ENCODE results near the gene MYO1E. TPM values are rescaled to one million over a fixed set of nuclear protein-coding genes. Genes with fewer than 3 reads are reported as not detected.

The MYO1E gene
- polyA plus RNA-seq, 1 donor from 2014 or later, result 0.38 TPM

DNA sequence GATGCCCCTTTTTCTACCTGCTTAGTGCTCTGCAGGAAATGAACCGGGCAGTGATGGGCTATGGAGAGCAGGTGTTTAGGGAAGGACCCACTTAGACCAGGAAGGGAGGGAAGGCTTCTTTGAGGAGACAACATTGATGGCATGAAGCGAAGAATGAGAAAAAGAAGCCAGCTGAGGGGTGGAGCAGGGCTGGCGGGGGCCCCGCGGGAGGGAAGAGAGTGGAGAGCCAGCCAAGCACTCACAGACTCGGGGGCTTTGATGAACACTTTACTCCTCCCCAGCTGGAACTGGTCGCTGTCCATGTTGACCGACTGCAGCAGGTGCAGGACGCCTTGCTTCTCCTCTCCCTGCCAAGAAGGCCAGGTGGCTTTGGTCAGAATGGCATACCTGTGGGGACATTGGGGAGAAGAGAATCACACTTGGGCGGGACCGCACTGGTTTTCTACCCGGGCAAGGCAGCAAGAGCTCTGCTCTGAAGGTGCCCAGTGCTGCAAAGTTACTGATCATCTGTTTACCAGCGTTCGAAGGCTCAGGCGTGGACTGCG, 194.4 kb downstream of the MYO1E start:
- Histone ChIP-seq H4K20me1 (ENCODE audit: insufficient read depth) (no peaks in the 10 kb centered on the region), H3K36me3 (ENCODE audit: insufficient read depth, low read length) (no peaks in the 10 kb centered on the region), H3K27me3 (ENCODE audit: insufficient read depth, low read depth, low read length) (no peaks in the 10 kb centered on the region), H3K79me2 (replicated peaks; ENCODE audit: insufficient read depth, low read length) (no peaks in the 10 kb centered on the region), H3K27ac (ENCODE audit: low read length) (no peak overlapping the region), H3K9me2 (ENCODE audit: insufficient read depth, low read length) (no peaks in the 10 kb centered on the region), H3K9me3 (ENCODE audit: low read length) (peaks cover 3% of the 10 kb centered on the region), H3K9ac (ENCODE audit: low read length) (no peak overlapping the region), H3K4me2 (ENCODE audit: low read length) (no peak overlapping the region), H3K4me3 (ENCODE audit: low read length) (no peak overlapping the region), H3F3A (ENCODE audit: insufficient read depth, low read length, poor library complexity, severe bottlenecking) (no peaks in the 10 kb centered on the region), H2AFZ (ENCODE audit: low read depth, low read length) (no peak overlapping the region)
- TF ChIP-seq SMC3 (conservative IDR thresholded peaks at IDR 0.05; ENCODE audit: poor library complexity), result no peak
- no peak for TF ChIP-seq TAF1 (IDR thresholded peaks at IDR 0.05; ENCODE audit: low read depth)
- TF ChIP-seq, protein P1, sequence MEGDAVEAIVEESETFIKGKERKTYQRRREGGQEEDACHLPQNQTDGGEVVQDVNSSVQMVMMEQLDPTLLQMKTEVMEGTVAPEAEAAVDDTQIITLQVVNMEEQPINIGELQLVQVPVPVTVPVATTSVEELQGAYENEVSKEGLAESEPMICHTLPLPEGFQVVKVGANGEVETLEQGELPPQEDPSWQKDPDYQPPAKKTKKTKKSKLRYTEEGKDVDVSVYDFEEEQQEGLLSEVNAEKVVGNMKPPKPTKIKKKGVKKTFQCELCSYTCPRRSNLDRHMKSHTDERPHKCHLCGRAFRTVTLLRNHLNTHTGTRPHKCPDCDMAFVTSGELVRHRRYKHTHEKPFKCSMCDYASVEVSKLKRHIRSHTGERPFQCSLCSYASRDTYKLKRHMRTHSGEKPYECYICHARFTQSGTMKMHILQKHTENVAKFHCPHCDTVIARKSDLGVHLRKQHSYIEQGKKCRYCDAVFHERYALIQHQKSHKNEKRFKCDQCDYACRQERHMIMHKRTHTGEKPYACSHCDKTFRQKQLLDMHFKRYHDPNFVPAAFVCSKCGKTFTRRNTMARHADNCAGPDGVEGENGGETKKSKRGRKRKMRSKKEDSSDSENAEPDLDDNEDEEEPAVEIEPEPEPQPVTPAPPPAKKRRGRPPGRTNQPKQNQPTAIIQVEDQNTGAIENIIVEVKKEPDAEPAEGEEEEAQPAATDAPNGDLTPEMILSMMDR (IDR thresholded peaks at IDR 0.05; ENCODE audit: poor library complexity, severe bottlenecking), result no peak
- no peak for TF ChIP-seq EZH2 (IDR thresholded peaks at IDR 0.05; ENCODE audit: borderline replicate concordance, insufficient read depth, low read length, poor library complexity, severe bottlenecking)
- TF ChIP-seq, protein P2, sequence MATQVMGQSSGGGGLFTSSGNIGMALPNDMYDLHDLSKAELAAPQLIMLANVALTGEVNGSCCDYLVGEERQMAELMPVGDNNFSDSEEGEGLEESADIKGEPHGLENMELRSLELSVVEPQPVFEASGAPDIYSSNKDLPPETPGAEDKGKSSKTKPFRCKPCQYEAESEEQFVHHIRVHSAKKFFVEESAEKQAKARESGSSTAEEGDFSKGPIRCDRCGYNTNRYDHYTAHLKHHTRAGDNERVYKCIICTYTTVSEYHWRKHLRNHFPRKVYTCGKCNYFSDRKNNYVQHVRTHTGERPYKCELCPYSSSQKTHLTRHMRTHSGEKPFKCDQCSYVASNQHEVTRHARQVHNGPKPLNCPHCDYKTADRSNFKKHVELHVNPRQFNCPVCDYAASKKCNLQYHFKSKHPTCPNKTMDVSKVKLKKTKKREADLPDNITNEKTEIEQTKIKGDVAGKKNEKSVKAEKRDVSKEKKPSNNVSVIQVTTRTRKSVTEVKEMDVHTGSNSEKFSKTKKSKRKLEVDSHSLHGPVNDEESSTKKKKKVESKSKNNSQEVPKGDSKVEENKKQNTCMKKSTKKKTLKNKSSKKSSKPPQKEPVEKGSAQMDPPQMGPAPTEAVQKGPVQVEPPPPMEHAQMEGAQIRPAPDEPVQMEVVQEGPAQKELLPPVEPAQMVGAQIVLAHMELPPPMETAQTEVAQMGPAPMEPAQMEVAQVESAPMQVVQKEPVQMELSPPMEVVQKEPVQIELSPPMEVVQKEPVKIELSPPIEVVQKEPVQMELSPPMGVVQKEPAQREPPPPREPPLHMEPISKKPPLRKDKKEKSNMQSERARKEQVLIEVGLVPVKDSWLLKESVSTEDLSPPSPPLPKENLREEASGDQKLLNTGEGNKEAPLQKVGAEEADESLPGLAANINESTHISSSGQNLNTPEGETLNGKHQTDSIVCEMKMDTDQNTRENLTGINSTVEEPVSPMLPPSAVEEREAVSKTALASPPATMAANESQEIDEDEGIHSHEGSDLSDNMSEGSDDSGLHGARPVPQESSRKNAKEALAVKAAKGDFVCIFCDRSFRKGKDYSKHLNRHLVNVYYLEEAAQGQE (IDR thresholded peaks at IDR 0.05; ENCODE audit: borderline replicate concordance), result no peak
- TF ChIP-seq RAD21 (conservative IDR thresholded peaks at IDR 0.05), result no peak
- no peak for TF ChIP-seq MXI1 (conservative IDR thresholded peaks at IDR 0.05; ENCODE audit: poor library complexity, severe bottlenecking)
- TF ChIP-seq EP300 (conservative IDR thresholded peaks at IDR 0.05; ENCODE audit: poor library complexity, severe bottlenecking), result no peak
- no peak for TF ChIP-seq POLR2AphosphoS5 (IDR thresholded peaks at IDR 0.05)

DNA sequence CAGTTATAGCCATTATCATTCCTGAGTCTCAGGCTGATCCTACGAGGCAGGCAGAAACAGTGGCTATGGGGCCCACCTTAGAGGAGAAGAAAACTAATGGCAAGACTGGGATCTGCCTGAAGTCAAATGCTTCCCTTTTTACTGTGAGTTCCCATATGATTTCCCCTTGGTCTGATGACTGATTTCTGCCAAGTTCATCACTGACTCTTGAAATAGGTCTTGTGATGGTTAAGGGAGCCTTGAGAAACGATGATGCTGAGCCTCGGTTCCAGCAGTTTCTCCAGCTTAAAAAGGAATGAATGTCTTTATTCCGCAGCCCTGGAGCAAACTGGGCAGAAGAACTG, 195.4 kb downstream of the MYO1E start:
- no peaks in the 10 kb centered on the region for H3K79me2 ChIP-seq (replicated peaks; ENCODE audit: insufficient read depth, low read length)
- H3K9ac ChIP-seq (ENCODE audit: low read length), result no peak overlapping the region
- TF ChIP-seq SMC3 (conservative IDR thresholded peaks at IDR 0.05; ENCODE audit: poor library complexity) (no peak), EP300 (conservative IDR thresholded peaks at IDR 0.05; ENCODE audit: poor library complexity, severe bottlenecking) (no peak), MXI1 (conservative IDR thresholded peaks at IDR 0.05; ENCODE audit: poor library complexity, severe bottlenecking) (no peak), RAD21 (conservative IDR thresholded peaks at IDR 0.05) (no peak)
- H3K4me3 ChIP-seq (ENCODE audit: low read length), result no peak overlapping the region
- no peaks in the 10 kb centered on the region for H3K36me3 ChIP-seq (ENCODE audit: insufficient read depth, low read length)
- H3F3A ChIP-seq (ENCODE audit: insufficient read depth, low read length, poor library complexity, severe bottlenecking), result no peaks in the 10 kb centered on the region
- H3K4me2 ChIP-seq (ENCODE audit: low read length), result no peak overlapping the region
- H3K9me3 ChIP-seq (ENCODE audit: low read length), result peaks cover 3% of the 10 kb centered on the region
- no peak overlapping the region for H2AFZ ChIP-seq (ENCODE audit: low read depth, low read length)
- no peak overlapping the region for H3K27ac ChIP-seq (ENCODE audit: low read length)
- H4K20me1 ChIP-seq (ENCODE audit: insufficient read depth), result no peaks in the 10 kb centered on the region
- H3K27me3 ChIP-seq (ENCODE audit: insufficient read depth, low read depth, low read length), result no peaks in the 10 kb centered on the region
- no peaks in the 10 kb centered on the region for H3K9me2 ChIP-seq (ENCODE audit: insufficient read depth, low read length)
